H4 (cell line): ENCODE measurements around the gene GATAD2B. TPM values are rescaled to one million over a fixed set of nuclear protein-coding genes. Genes with fewer than 3 reads are reported as not detected.
"Not testable (repeated sequence)": the region's sequence is repeated elsewhere in the genome, so short reads cannot be mapped to it uniquely, and the experiment has no call there.

Source experiments
- DNase-seq: peaks from one replicate; pipeline ENCODE4 v3.0.0-alpha.2; 2015; ENCODE audit warnings: low spot score
- total RNA-seq: library from RNA; depleted of rRNA; stranded (reverse); fragments of >200 nt; shearing (Covaris generic); gene quantifications from 2 replicates; pipeline ENCODE4 v1.2.3, GENCODE V29; 2014

GATAD2B gene
- total RNA-seq, 1 experiment from 2014 or later, result 7.2 TPM

DNA sequence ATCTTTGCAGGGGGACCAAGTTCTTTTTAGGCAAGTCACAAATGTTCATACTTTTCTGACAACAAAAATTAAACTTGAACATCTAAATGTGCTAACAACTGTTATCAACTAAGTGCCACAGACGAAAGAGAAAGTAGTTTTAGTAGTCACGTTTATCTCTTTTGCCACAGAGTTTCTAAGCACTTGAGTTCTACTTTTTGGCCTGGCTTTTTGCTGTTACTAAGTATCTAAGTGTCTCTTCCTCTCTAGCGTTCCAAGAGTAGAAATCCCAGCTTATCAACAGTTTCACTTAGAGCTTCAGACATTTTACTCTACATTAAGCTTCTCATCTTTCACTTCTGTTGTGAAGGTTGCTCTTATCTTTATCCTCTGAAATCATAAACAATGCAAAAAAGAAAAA lies 34.2 kb downstream of the GATAD2B start:
- no peak for DNase-seq

DNA sequence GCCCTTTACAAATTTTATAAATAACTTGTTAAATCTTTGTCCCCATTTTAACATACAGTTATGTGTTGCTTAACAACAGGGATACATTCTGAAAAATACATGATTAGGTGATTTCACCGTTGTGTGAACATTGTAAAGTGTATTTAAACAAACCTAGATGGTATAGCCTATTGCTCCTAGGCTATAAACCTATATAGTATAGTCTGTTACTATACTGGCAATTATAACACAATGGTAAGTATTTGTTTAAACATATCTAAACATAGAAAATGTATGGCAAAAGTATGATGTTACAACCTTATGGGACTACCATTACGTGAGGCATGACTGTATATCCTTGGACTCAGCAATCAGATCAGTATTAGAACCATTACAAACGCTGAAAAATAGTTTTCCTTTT lies 36.6 kb downstream of the GATAD2B start:
- no peak for DNase-seq

GRCh38 chr1:153883223-153883622 lies 39.5 kb downstream of the GATAD2B start:
- no peak for DNase-seq

DNA sequence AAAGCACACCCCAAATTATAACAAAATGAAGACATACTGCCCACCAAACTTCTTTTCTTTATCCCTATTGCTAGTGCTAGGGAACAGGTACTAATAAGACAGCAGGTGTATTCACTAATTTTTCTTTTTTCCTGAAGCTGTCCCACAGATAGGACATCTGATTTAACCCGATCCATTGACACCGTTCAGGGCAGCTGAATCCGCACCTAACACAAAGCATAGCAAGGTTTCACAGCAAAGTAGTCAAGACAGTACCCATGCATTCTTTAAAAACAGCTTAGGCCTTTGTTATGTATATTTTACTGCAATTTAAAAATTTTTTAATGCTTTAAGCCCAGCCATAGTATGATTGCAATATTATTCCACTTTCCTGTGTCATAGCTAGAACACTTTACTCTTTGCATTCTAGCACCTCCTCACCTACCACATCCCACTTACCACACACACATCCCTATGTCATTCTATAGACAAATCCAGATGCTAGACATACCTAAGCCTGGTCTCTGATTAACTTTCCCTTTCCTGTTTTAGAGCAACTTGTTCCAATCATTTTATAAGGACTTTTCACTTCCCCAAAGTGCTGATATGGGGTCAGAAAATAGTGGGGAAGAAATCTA lies 40.4 kb downstream of the GATAD2B start:
- no peak for DNase-seq

DNA sequence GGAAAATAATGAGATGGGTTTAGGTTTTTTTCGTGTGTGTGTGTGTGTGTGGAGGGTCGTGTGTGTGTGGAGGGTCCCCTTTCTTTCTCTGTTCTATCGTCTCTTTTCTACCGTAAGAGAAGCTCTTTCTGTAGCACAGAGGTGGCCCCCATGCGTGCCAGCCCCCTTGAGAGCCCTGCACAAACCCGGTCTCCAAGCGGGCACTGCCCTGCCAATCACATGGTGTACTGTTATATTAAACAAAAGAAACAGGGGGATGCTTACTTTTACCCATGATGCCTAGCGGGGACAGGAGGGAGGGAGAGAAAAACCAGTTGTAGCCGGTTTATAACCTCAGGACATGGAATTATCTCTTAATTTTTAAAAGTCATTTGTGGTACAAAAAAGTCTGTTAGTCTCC lies 41.0 kb downstream of the GATAD2B start:
- peak; percentile 53 for DNase-seq

GRCh38 chr1:153880962-153881361 lies 41.8 kb downstream of the GATAD2B start:
- peak; percentile 97 for DNase-seq

- no peak for DNase-seq
Observed at GRCh38 chr1:153880024-153880423, 42.7 kb downstream of the GATAD2B start.

DNA sequence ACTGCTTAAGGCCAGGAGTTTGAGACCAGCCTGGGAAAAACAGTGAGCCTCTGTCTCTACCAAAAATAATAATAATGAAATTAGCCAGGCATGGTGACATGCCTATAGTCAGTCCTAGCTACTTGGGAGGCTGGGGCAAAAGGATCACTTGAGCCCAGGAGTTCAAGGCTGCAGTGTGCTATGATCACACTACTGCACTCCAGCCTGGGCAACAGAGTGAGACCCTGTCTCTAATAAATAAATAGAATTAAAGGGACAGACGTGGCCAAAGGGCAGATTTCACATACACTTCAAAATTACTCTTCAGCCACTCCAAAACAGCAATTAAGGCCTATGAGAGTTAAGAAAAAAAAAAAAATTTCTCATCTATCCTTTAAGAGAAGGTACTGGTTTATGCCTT lies 45.7 kb downstream of the GATAD2B start:
- no peak for DNase-seq

DNA sequence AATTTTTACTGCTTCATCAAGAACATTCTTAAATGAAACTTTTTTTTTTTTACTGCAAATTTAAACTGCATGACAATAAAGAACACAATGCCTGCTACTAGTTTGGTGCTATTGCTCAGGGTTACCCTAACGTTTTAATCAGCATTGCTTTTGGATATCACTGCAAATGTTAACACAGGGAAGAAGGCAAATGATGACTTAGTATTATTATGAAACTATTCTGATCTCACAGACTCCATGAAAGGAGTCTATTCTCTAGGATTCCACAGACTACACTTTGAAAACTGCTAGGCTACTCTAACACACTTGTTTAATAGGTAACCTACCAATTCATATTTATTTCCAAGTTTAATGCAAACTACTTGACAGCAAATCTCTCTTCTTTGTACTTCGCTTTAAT lies 49.8 kb downstream of the GATAD2B start:
- no peak for DNase-seq

DNA sequence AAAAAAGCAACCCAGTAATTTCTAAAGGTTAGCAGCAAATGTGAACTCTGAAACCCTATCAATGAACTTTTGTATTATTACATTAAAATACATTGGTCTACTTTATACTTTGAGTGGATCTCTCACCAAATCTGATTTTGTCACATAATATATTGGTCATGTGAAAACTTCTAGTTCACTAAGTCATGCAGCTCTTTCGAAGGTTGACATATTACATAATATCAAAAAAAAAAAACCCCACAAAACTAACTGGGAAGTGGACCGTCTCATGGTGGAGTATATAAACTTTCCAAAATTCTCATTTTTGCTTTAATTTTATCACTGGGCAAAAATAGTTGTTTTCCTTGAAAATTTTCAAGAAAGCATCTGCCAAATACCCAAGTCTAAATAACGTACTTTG lies 50.4 kb downstream of the GATAD2B start:
- DNase-seq, result no peak

DNA sequence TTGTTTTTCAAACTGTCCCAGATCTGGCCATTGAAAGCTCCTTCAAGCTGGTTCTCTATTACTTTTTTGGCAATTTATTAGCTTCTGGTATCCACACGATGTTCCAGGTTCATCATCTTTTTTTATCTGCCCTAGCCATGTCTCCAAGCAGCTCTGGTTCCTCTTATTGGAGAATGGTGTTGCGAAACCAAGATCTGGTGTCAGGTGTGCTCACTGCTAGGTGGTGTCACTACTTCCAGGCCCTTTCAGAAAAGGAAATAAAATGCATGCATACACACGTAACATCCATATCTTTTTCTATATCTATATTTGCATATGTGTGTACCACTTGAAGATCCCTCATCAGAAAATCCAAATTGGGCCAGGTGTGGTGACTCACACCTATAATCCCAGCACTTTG lies 53.3 kb downstream of the GATAD2B start:
- DNase-seq, result no peak

GRCh38 chr1:153866045-153866850 lies 56.5 kb downstream of the GATAD2B start:
- DNase-seq, result no peak

DNA sequence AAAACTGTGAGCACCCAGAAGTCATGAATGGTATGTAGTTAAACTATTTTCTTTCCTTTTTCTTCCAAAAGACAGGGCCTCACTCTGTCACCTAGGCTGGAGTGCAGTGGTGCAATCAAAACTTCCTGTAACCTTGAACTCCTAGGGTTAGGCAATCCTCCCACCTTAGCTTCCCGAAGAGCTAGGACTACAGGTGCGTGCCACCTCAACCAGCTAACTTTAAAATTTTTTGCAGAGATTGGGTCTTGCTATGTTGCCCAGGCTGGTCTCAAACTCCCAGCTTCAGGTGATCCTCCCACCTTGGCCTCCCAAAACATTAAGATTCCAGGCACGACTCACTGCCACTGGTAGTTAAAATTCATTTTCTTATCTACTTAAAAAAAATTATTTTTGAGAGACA lies 62.5 kb downstream of the GATAD2B start:
- no peak for DNase-seq

DNA sequence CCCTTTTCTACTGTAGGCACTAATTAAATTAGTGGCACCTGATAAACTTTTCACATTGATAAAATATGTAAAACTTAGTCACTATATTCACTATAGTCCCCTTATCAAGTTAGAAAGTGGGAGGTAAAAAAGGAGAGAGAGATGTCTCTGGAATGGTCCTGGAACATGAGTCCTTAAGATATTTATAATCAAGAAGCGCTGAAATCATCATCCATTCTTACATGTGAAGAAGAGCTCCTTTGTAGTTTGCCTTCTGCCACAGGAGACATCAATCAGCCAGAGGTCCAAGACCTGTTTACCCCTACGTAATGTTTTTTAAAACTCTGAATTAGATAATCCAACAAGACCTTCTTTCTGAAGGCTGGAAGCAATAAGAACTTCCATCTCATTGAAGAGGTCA lies 65.3 kb downstream of the GATAD2B start:
- no peak for DNase-seq

DNA sequence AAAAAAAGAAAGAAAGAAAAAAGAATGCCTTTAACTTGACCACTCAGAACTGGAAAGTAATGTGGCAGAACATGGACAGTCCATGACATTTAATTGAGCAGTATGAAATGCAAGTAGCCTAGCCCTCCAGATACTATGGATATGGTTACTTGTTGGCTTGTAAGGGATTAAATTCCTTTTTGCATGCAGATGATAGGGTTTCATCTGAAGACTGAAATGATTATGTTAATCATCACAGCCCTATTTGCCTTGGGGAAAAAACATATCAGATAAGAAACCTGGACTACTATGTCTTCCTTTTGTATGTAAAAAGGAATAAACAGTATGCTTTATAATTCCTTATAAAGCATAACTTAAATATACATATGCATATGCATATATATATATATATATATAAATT lies 66.0 kb downstream of the GATAD2B start:
- DNase-seq, result no peak

DNA sequence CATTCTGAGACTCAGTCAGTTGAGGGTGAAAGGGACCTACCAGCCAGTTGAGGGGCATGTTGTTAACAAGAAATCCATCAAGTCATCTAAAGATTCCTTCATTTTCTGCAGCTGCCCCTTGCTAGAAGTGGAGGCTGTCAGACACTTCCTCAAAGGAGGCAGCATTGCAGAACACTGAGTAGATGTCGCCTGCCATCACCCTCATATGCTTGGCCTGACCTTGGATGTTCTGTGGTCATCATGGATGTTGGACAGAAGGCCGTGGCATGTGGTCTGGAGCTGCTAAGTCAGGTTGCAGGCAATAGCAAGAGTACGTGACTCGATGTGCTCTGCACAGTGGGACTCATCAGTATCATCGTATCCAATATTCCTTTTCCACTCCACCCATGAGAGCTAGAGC lies 70.6 kb downstream of the GATAD2B start:
- no peak for DNase-seq

DNA sequence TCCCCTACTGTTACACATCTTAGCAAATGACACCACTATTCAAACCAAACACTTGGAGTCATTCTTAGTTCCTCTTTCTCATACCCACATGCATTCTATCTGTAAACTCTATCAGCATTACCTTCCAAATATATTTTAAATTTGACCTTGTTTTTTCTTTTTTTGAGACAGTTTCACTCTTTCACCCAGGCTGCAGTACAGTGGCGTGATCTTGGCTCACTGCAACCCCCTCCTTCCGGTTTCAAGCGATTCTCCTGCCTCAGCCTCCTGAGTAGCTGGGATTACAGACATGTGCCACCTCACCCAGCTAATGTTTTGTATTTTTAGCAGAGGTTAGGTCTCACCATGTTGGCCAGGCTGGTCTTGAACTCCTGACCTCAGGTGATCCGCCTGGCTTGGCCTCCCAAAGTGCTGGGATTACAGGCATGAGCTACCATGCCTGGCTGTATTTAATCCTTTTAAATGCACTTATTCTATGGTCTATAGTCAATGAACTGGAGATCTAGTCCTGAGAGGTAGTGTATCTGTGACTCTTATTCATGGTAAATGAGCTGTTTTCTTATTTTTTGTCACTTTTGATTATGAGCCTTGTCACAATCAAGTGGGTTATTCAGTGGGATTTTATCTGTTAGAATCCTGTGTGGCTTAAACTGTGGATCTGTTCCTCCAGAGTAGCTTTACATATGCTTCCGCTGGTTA lies 73.1 kb downstream of the GATAD2B start:
- no peak for DNase-seq

GRCh38 chr1:153848805-153849204 lies 74.0 kb downstream of the GATAD2B start:
- no peak for DNase-seq

- DNase-seq, result no peak
Observed at GRCh38 chr1:153845158-153845557, 77.6 kb downstream of the GATAD2B start.

- not testable (repeated sequence) for DNase-seq
Observed at GRCh38 chr1:153844349-153844748, 78.4 kb downstream of the GATAD2B start.

DNA sequence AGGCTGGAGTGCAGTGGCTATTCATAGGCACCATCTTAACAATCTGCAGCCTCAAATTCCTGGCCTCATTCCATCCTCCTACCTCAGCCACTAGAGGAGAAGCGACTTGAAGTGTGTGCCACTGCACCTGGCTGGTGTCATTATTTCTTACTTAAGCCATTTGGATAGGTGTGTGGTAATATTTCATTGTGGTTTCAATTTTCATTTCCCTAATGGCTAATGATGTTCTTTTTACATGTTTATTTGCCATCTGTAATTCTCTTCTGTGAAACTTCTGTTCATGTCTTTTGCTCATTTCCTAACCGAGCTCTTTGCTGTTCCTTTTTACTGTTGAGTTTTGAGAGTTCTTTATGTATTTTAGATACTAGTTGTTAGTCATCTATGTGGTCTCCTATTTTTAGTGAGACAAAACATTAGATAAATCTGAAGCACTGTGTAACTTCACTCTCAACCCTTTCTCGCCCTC lies 80.7 kb downstream of the GATAD2B start:
- DNase-seq, result no peak

DNA sequence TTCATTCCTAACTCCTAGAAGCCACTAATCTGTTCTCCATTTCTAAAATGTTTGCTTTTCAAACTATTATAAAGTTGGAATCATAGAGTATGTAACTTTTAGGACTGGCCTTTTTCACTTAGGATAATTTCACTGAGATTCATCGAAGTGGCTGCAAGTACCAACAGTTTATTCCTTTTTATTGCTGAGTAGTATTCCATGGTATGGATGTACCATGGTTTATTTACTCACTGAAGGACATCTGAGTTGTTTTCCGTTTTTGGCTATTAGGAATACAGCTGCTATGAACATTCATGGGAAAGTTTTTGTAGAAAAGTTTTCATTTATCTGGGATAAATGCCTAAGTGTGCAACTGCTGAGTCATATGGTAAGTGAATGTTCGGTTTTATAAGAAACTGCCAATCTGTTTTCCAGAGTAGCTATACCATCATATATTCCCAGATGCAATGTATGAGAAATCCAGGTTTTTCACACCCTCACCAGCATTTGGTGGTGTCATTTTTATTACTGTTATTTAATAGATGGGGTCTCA lies 81.2 kb downstream of the GATAD2B start:
- no peak for DNase-seq

DNA sequence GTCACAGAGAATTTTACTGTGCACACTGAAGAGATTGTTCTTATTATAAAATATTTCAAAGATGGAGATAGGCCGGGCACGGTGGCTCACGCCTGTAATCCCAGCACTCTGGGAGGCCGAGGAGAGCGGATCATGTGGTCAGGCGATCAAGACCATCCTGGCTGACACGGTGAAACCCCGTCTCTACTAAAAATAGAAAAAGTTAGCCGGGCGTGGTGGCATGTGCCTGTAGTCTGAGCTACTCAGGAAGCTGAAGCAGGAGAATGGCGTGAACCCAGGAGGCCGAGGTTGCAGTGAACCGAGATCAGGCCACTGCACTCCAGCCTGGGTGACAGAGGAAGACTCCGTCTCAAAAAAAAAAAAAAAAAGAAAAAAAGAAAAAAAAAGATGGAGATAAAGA lies 82.0 kb downstream of the GATAD2B start:
- not testable (repeated sequence) for DNase-seq
